GM21367 (cell line): Measurements from ENCODE around the gene TMIGD2.
A peak's percentile ranks its signal among the peaks of the same experiment; 100 is the strongest.
"Not testable (repeated sequence)": the region's sequence is repeated elsewhere in the genome, so short reads cannot be mapped to it uniquely, and the experiment has no call there.

Experiments used
- ATAC-seq: cut with Tn5 transposase; IDR thresholded peaks from one replicate; pipeline ENCODE4 v1.9.1; 2021; ENCODE audit not compliant: unreplicated experiment

TMIGD2 gene, protein sequence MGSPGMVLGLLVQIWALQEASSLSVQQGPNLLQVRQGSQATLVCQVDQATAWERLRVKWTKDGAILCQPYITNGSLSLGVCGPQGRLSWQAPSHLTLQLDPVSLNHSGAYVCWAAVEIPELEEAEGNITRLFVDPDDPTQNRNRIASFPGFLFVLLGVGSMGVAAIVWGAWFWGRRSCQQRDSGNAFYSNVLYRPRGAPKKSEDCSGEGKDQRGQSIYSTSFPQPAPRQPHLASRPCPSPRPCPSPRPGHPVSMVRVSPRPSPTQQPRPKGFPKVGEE

DNA sequence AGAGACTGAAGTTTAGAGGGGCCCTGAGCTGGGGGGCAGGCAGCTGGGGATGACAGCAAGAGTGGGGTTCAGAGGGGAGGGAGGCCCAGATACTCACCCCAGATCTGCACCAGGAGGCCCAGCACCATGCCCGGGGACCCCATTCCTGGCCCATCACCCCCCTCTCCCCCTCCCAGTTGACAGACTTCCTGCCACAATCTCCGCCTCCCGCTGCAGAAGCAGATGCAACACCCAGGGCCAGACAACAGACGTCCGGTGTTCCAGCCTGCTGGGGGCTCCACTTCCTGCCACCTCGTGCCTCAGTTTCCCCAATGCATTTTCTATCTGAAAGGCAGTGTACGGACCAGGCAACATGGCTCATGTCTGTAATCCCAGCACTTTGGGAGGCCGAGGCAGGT lies at the start of gene TMIGD2:
TSS of gene TMIGD2 (minus strand) at position 147 of the 398 bp plus-strand sequence. CDS start at position 143, 4 bp downstream.
- ATAC-seq: no peak

- no peak for ATAC-seq
Observed at GRCh38 chr19:4350726-4351125, 48.5 kb upstream of the TMIGD2 start.

GRCh38 chr19:4350111-4350510 lies 47.9 kb upstream of the TMIGD2 start:
- ATAC-seq: no peak

- not testable (repeated sequence) for ATAC-seq
Observed at GRCh38 chr19:4349225-4349624, 47.0 kb upstream of the TMIGD2 start.

GRCh38 chr19:4347521-4347920 lies 45.3 kb upstream of the TMIGD2 start:
- ATAC-seq: no peak

GRCh38 chr19:4346020-4346383 lies 43.8 kb upstream of the TMIGD2 start:
- no peak for ATAC-seq

- no peak for ATAC-seq
Observed at GRCh38 chr19:4345342-4346019, 43.3 kb upstream of the TMIGD2 start.

GRCh38 chr19:4343370-4344307 lies 41.5 kb upstream of the TMIGD2 start, which contains the start of gene MPND:
Gene MPND (plus strand): TSS chr19:4343562. CDS start chr19:4343594, 32 bp downstream.
- peak; percentile 32 for ATAC-seq

DNA sequence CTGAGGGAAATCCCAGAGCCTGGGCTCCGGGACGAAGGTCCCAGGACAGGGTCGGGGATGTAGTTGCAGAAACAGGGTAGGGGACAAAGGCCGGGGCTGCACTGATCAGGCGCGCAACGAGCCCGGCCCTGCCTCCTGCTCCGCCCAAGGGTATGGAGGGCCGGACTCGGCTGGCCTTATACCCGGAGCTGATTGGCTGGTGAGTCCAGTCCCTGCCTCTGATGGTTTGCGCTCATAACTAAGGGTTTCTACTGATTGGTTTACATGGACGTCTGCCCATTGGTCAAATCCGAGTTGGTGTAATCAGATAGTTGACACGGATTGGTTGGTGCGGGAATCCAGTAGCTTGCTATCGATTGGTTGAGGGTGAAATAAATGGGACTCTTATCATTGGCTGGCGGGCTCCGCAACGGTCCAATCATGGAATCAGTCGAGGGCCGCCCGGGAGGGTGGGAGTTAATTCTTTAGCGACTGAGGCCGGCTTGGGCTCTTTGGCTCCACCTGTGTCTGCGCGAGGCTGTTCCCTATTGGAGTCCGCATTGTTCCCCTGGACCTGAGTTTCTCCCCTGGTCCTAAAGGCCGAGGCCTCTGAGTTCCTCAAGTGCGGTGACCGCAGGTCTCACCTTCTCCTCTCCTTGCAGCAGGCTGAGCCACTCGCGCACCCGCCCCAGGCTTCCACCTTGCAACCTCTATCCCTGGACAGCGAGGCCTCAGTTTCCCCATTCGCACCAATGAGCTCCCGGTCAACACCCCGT lies 40.6 kb upstream of the TMIGD2 start:
- peak; percentile 71 for ATAC-seq

DNA sequence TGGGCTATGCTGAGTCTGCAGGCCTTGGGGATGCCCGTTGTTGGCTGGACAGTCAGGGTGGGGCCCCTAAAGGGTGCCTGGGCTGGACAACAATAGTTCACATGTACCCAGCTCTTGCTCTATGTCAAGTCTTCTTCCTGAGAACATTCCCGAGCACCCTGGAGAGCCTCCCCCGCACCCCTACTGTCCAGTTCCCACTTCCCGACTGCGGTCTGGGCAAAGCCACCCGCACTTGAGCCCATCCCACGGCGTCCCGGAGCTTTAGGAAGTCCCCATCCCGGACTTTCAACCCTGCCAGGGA lies 40.1 kb upstream of the TMIGD2 start:
- ATAC-seq: peak; percentile 1

DNA sequence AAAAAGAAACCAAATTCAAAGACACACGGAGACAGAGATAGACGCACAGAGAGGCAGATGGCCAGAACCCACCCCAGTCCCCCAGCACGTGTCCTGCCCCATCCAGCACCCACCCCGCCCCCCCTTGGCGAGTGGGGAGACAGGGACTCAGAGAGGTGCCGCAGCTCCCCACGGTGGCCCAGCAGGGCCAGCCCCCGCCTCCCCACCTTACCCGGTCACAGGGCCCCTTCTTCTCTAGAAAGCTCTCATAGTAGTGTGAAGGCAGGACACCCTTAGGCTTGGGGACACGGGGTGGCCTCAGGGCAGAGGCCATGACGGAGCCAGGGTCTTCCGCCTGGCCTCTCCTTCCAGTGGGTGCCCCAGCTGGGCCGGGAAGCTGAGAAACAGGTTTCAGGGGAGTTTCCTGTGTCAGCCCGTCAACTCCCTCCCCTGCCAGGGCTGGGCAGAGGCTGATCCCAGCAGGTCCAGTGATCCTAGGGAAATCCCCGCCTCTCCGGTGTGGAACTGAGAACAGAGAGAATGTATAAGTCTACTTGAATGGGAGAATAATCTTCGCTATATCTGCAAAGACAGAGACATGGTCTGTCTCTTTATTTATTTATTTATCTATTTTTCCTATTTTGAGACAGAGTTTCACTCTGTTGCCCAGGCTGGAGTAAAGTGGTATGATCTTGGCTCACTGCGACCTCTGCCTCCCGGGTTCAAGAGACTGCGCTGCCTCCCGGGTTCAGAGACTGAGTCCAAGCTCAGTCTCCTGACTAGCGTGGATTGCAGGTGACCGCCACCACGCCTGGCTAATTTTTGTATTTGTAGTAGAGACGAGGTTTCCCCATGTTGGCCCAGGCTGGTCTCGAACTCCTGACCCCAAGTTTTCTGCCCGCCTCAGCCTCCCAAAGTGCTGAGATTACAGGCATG lies 36.5 kb upstream of the TMIGD2 start, which contains the start of gene STAP2:
TSS of gene STAP2 (minus strand) at position 387 of the 915 bp plus-strand sequence. CDS start at position 313, 74 bp downstream.
- ATAC-seq: no peak

- no peak for ATAC-seq
Observed at GRCh38 chr19:4337906-4338440, 35.8 kb upstream of the TMIGD2 start.

GRCh38 chr19:4334929-4335570 lies 32.9 kb upstream of the TMIGD2 start:
- no peak for ATAC-seq

DNA sequence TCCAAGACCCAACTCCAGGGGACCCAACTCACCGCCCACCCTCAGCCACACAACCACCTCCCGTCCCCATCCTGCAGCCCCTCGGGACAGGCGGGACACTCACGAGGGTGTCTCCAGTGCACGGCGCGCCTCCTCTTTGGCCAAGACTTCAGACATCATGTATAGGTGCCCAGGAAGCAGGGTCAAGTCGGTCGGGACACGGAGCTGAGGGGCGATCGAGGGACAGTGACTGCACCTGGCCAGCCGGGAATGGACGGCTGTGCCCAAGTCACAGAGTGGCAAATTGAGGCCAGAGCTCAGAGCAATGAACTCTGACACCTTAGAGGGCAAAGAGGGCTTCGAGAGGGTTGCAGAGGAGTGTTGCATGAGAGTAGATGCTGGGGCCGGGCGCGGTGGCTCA lies 27.7 kb upstream of the TMIGD2 start:
- no peak for ATAC-seq

DNA sequence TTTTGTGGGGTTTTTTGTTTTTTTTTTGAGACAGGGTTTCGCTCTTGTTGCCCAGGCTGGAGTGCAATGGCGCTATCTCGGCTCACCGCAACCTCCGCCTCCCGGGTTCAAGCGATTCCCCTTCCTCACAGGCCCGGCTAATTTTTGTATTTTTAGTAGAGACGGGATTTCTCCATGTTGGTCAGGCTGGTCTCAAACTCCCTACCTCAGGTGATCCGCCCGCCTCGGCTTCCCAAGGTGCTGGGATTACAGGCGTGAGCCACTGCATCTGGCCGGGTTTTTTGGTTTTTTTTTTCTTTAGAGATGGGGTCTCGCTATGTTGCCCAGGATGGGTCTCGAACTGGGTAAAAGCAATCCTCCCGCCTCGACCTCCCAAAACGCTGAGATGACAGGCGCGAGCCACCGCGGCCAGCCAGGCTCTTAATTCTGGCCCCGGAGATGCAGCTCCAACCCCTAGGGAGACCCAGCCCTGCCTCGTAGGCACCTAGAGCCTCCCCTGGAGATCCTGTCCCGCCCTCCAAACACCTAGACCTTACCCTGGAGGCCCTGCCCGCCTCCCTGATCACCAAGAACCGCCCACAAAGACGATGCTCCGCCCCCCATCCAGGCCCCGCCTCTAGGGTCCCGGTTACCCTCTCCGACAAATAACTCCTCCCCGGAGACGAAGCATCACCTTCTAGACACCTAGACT lies 26.9 kb upstream of the TMIGD2 start:
- not testable (repeated sequence) for ATAC-seq

- peak; percentile 67 for ATAC-seq
Observed at GRCh38 chr19:4328243-4328990, 26.2 kb upstream of the TMIGD2 start.

DNA sequence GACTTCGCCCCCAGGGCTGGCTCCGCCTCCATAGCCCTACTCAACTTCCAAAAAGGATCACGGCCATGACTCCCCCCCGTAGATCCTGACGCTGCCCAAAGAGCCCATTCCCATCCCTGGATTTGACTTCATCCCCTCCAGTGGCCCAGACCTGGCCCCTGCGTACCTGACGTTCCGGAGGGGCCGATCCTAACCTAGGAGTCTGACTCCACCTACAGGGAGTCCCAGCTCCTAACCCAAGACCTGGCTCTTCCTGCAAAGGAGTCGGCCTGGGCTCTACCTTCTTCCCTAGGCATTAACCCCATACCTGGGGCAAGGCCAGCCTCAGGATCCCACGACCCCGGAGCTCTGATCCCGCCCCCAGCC lies 25.7 kb upstream of the TMIGD2 start:
- no peak for ATAC-seq
